Parathyroid adenoma (tissue), 2 donors: ENCODE measurements around the gene DNAH10.

Experiments
- H2AFZ ChIP-seq: fragments of 300-600 bp; sonication (generic); one replicate; pipeline ENCODE4 v1.7.0; 2017; ENCODE audit warnings: antibody characterized with exemption, mild to moderate bottlenecking
- H3K27ac ChIP-seq: fragments of 300-600 bp; sonication (generic); one replicate; pipeline ENCODE4 v1.7.0; 2017
- H3K27me3 ChIP-seq: fragments of 300-600 bp; sonication (generic); one replicate; pipeline ENCODE4 v1.7.0; 2017; ENCODE audit warnings: low read length; ENCODE audit not compliant: control insufficient read depth, insufficient read depth
- H3K36me3 ChIP-seq: fragments of 300-600 bp; sonication (generic); one replicate; pipeline ENCODE4 v1.7.0; 2017; ENCODE audit warnings: low read length; ENCODE audit not compliant: control insufficient read depth, insufficient read depth
- H3K4me1 ChIP-seq: fragments of 300-600 bp; sonication (generic); one replicate; pipeline ENCODE4 v1.7.0; 2017; ENCODE audit warnings: control low read depth
- H3K4me2 ChIP-seq: fragments of 300-600 bp; sonication (generic); one replicate; pipeline ENCODE4 v1.7.0; 2017; ENCODE audit warnings: low read length
- H3K4me3 ChIP-seq: fragments of 300-600 bp; sonication (generic); one replicate; pipeline ENCODE4 v1.7.0; 2017; ENCODE audit warnings: low read depth, low read length
- H3K79me2 ChIP-seq: fragments of 300-600 bp; sonication (generic); one replicate; pipeline ENCODE4 v1.7.0; 2017; ENCODE audit warnings: control low read depth
- H3K9ac ChIP-seq: fragments of 300-600 bp; sonication (generic); one replicate; pipeline ENCODE4 v1.7.0; 2017; ENCODE audit warnings: mild to moderate bottlenecking
- H3K9me3 ChIP-seq: fragments of 300-600 bp; sonication (generic); one replicate; pipeline ENCODE4 v1.7.0; 2017; ENCODE audit warnings: low read length; ENCODE audit not compliant: control insufficient read depth
- CTCF ChIP-seq: fragments of 300-600 bp; sonication (generic); IDR thresholded peaks from one replicate; pipeline ENCODE4 v1.7.0; 2017; ENCODE audit warnings: antibody characterized with exemption, mild to moderate bottlenecking
- donor health status: primary hyperparathyroidism.

The DNAH10 gene

GRCh38 chr12:123741937-123742572 lies 20.0 kb upstream of the DNAH10 start:
- Histone ChIP-seq H3K36me3 (no peaks in the 10 kb centered on the region), H3K9me3 (no peaks in the 10 kb centered on the region)

DNA sequence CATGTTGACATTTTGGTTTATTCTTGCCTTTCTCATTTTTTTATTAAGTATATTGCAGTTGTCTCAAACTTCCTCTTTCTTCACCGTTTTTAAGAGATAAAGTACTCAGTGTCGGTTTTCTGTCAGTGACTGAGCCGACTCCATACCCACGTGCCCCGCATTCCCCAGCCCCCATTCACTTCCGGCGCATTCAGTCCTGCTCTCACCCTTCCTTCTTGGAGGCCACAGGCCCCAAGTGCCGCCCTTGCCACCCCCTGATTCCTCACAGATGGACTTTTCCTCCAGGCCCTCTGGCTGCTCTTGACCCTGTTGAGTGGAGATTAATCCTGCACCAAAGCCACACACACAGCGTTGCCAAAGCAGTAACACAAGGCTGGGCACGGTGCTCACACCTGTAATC lies 19.1 kb upstream of the DNAH10 start:
- Histone ChIP-seq H3K79me2 (no peaks in the 10 kb centered on the region), H2AFZ (no peak overlapping the region), H3K4me3 (no peak overlapping the region), H3K36me3 (no peaks in the 10 kb centered on the region), H3K4me1 (no peaks in the 10 kb centered on the region), H3K27me3 (no peaks in the 10 kb centered on the region), H3K27ac (no peak overlapping the region), H3K4me2 (no peak overlapping the region), H3K9ac (no peak overlapping the region), H3K9me3 (no peaks in the 10 kb centered on the region)
- TF ChIP-seq CTCF = no peak

More at GRCh38 chr12:123741937-123742572, 20.0 kb upstream of the DNAH10 start:
- H3K9ac ChIP-seq = no peak overlapping the region
- H3K27me3 ChIP-seq = no peaks in the 10 kb centered on the region
- no peak overlapping the region for H3K4me2 ChIP-seq
- no peak for TF ChIP-seq CTCF
- no peaks in the 10 kb centered on the region for H3K79me2 ChIP-seq
- no peak overlapping the region for H2AFZ ChIP-seq
- H3K4me1 ChIP-seq = no peaks in the 10 kb centered on the region
- H3K27ac ChIP-seq = no peak overlapping the region
- H3K4me3 ChIP-seq = no peak overlapping the region

- no peak overlapping the region for H3K4me3 ChIP-seq
- H3K9me3 ChIP-seq = no peaks in the 10 kb centered on the region
- no peak overlapping the region for H3K4me2 ChIP-seq
- TF ChIP-seq CTCF = no peak
- H3K36me3 ChIP-seq = no peaks in the 10 kb centered on the region
- H2AFZ ChIP-seq = no peak overlapping the region
- no peak overlapping the region for H3K27ac ChIP-seq
- no peak overlapping the region for H3K9ac ChIP-seq
- no peaks in the 10 kb centered on the region for H3K27me3 ChIP-seq
- H3K4me1 ChIP-seq = no peaks in the 10 kb centered on the region
- H3K79me2 ChIP-seq = no peaks in the 10 kb centered on the region
These were observed 17.3 kb upstream of the DNAH10 start for GRCh38 chr12:123744836-123745235.

- H3K4me3 ChIP-seq = no peak overlapping the region
- H3K4me2 ChIP-seq = no peak overlapping the region
- no peaks in the 10 kb centered on the region for H3K9me3 ChIP-seq
- no peaks in the 10 kb centered on the region for H3K36me3 ChIP-seq
- no peak overlapping the region for H3K9ac ChIP-seq
- H3K27me3 ChIP-seq = no peaks in the 10 kb centered on the region
- TF ChIP-seq CTCF = no peak
- no peaks in the 10 kb centered on the region for H3K79me2 ChIP-seq
- H3K4me1 ChIP-seq = no peaks in the 10 kb centered on the region
- no peak overlapping the region for H3K27ac ChIP-seq
- no peak overlapping the region for H2AFZ ChIP-seq
These were observed 14.8 kb upstream of the DNAH10 start for GRCh38 chr12:123747309-123747708.

- Histone ChIP-seq H2AFZ (no peak overlapping the region), H3K4me2 (no peak overlapping the region), H3K4me3 (no peak overlapping the region), H3K79me2 (no peaks in the 10 kb centered on the region), H3K27me3 (no peaks in the 10 kb centered on the region), H3K9ac (no peak overlapping the region), H3K4me1 (no peaks in the 10 kb centered on the region), H3K27ac (no peak overlapping the region), H3K9me3 (no peaks in the 10 kb centered on the region), H3K36me3 (no peaks in the 10 kb centered on the region)
- no peak for TF ChIP-seq CTCF
These were observed 13.9 kb upstream of the DNAH10 start for GRCh38 chr12:123748161-123748560.
